ENCODE data around the gene ST8SIA5. TPM values are rescaled to one million over a fixed set of nuclear protein-coding genes. Genes with fewer than 3 reads are reported as not detected.

Gene ST8SIA5
- total RNA-seq, 2 donors from 2014 or later = 0.14 TPM; not detected in 1

DNA sequence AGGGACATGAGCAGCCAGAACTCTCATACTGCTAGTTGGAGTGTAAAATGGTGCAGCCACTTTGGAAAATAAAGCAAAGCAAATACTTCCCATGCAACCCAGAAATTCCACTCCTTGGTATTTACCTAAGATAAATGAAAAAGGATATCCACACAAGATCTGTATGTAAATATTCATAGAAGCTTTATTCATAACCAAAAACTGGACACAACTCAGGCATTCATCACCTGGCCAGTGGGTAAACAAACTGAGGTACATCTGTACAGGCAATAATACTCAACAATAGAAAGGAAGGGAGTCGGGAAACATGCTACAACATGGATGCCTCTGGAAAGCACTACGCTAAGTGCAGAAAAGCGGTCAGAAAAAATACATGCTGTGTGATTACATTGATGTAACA lies 97.4 kb downstream of the ST8SIA5 start:
- Histone ChIP-seq H3K4me1 (ENCODE audit: control insufficient read depth in 1 of 2, low read depth in 2 of 2) (no peaks in the 10 kb centered on the region), H3K4me3 (no peak overlapping the region), H3K9me3 (no peaks in the 10 kb centered on the region), H3K27me3 (replicated peaks; ENCODE audit: insufficient read depth) (no peaks in the 10 kb centered on the region), H3K36me3 (no peaks in the 10 kb centered on the region), H3K27ac (no peak overlapping the region)
- ATAC-seq (ENCODE audit: insufficient number of reproducible peaks, low FRiP score, low read depth) = no peak
- no peak for DNase-seq (ENCODE audit: low spot score)
- TF ChIP-seq, protein P1, sequence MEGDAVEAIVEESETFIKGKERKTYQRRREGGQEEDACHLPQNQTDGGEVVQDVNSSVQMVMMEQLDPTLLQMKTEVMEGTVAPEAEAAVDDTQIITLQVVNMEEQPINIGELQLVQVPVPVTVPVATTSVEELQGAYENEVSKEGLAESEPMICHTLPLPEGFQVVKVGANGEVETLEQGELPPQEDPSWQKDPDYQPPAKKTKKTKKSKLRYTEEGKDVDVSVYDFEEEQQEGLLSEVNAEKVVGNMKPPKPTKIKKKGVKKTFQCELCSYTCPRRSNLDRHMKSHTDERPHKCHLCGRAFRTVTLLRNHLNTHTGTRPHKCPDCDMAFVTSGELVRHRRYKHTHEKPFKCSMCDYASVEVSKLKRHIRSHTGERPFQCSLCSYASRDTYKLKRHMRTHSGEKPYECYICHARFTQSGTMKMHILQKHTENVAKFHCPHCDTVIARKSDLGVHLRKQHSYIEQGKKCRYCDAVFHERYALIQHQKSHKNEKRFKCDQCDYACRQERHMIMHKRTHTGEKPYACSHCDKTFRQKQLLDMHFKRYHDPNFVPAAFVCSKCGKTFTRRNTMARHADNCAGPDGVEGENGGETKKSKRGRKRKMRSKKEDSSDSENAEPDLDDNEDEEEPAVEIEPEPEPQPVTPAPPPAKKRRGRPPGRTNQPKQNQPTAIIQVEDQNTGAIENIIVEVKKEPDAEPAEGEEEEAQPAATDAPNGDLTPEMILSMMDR (IDR thresholded peaks at IDR 0.05) = no peak

DNA sequence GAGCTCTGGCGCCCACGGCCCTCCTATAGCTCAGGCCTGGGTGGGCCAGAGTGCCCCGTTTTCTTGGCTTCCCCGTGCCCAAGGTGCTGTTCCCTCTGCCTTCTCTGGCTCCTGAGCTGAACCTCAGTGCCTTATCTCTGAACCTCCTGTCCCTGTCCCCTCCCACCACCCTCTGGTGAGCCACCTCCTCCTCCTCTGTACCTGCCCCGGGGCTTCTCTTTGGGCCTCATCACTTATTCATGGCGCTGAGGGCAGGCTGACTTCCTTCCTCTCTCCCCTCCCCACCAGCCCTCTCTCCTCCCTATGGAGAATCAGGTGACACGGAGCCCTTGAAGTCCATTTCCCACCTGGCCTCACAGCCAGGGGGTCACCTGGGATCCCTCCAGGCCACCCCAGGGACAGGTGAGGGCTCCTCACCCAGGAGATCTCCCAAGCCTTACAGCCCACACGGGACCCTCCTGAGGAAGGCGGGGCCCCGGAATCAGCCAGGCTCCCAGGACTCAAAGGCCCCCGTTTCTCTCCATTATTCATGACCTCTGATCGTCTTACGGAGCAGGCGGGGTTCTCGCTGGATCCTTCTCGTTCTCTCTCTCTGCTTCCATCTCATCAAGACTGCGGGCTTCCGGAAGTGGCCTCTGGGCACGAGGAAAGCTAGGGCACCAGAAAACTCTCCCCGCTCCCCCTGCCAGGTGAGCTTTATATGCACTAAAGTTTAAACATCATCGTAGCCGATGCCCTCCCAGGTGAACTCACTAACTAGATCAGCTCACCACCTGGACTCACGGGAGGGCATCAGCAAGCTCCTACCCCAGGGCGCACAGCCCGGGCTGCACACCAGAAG lies 99.5 kb downstream of the ST8SIA5 start, which contains the start of gene LOXHD1:
TSS of gene LOXHD1 (minus strand) at position 106 of the 841 bp plus-strand sequence. CDS start 187 bp downstream, outside the sequence.
- TF ChIP-seq, protein P1 (IDR thresholded peaks at IDR 0.05) = no peak
- Histone ChIP-seq H3K27ac (no peak within 1 kb of the TSS), H3K27me3 (replicated peaks; ENCODE audit: insufficient read depth) (no peaks in the 10 kb centered on the region), H3K4me3 (no peak within 1 kb of the TSS), H3K36me3 (no peaks in the 10 kb centered on the region), H3K9me3 (no peaks in the 10 kb centered on the region), H3K4me1 (ENCODE audit: control insufficient read depth in 1 of 2, low read depth in 2 of 2) (no peaks in the 10 kb centered on the region)
- DNase-seq (ENCODE audit: low spot score) (no peak), ATAC-seq (ENCODE audit: insufficient number of reproducible peaks, low FRiP score, low read depth) (no peak)

DNA sequence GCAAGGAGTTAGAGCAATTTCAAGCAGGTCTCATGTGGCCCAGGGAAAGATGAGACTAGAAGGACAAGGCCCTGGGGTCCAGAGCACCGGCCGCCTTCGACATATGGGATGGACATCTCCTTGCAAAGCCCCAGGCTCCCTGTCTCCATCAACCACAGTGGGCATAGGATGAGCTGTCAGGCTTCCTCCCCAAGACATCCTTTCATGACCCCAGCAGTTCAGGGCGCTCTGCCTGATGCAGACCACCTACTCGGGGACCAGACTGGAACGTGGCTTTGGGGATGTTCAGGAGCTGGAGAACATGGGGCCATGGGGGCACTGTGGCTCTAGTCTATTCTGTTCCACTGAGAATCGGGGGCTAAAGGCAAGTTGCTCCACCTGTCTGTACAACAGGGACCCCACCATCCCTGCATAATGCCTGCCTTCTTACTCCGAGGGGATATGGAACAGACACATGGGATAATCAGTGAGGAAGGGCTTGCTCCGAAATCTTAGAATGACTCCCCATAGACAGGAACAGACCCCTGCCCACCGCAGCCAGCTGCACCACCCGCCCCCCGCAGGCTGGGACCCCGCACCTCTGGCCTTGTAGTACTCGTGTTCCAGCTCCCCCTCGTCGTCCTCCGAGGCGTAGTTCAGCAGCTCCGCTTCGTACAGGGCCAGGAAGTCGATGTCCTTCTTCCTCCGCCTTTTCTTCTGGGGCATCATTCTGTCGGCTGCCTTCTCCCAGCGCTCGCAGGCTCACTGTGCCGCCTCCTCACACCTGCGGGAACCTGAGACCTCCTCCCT lies 100.3 kb downstream of the ST8SIA5 start:
- H3K9me3 ChIP-seq = no peaks in the 10 kb centered on the region
- H3K4me1 ChIP-seq (ENCODE audit: control insufficient read depth in 1 of 2, low read depth in 2 of 2) = no peaks in the 10 kb centered on the region
- no peak for DNase-seq (ENCODE audit: low spot score)
- TF ChIP-seq, protein P1 (IDR thresholded peaks at IDR 0.05) = no peak
- H3K4me3 ChIP-seq = no peak overlapping the region
- no peaks in the 10 kb centered on the region for H3K36me3 ChIP-seq
- no peak overlapping the region for H3K27ac ChIP-seq
- ATAC-seq (ENCODE audit: insufficient number of reproducible peaks, low FRiP score, low read depth) = no peak
- no peaks in the 10 kb centered on the region for H3K27me3 ChIP-seq (replicated peaks; ENCODE audit: insufficient read depth)

DNA sequence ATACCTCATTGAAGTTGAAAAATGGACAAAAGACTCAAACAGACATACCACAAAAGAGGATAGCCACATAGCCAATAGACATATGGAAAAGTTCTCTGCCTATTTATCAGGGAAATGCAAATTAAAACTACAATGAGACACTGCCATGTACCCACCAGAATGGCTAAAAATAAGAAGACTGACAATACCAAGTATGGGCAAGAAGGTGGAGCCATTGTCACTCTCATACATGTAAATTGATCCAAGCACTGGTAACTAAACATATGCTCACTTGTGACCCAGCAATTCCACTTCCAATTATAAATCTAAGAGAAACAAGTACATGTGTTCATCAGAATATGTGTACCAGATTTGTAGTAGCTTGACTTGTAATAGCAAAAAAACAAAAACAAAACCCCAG lies 104.5 kb downstream of the ST8SIA5 start:
- no peak for DNase-seq (ENCODE audit: low spot score)
- H3K27ac ChIP-seq = no peak overlapping the region
- ATAC-seq (ENCODE audit: insufficient number of reproducible peaks, low FRiP score, low read depth) = no peak
- no peaks in the 10 kb centered on the region for H3K4me1 ChIP-seq (ENCODE audit: control insufficient read depth in 1 of 2, low read depth in 2 of 2)
- TF ChIP-seq, protein P1 (IDR thresholded peaks at IDR 0.05) = no peak
- no peaks in the 10 kb centered on the region for H3K9me3 ChIP-seq
- no peaks in the 10 kb centered on the region for H3K27me3 ChIP-seq (replicated peaks; ENCODE audit: insufficient read depth)
- no peaks in the 10 kb centered on the region for H3K36me3 ChIP-seq
- H3K4me3 ChIP-seq = no peak overlapping the region

DNA sequence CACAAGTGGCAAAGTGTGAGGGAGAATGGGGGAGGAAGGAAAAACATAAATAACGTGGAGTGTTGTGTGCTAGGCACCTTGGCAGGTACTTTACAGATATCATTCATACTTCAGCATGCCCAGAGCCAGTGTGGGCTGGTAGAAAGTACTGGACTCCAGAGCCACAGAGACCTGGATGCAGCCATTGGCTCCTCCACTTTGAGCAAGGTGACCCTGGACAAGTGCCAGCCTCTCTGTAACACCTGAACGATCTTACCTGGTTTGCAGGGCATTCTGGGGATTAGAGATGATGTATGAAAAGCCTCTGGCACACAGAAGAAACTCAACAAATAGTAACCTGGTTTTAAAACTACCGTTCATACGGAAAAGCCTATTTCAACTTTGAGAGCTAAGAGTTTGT lies 106.2 kb downstream of the ST8SIA5 start:
- Histone ChIP-seq H3K9me3 (no peaks in the 10 kb centered on the region), H3K36me3 (no peaks in the 10 kb centered on the region), H3K4me3 (no peak overlapping the region), H3K27me3 (replicated peaks; ENCODE audit: insufficient read depth) (no peaks in the 10 kb centered on the region), H3K4me1 (ENCODE audit: control insufficient read depth in 1 of 2, low read depth in 2 of 2) (no peaks in the 10 kb centered on the region), H3K27ac (no peak overlapping the region)
- DNase-seq (ENCODE audit: low spot score) (no peak), ATAC-seq (ENCODE audit: insufficient number of reproducible peaks, low FRiP score, low read depth) (no peak)
- TF ChIP-seq, protein P1 (IDR thresholded peaks at IDR 0.05) = no peak
